WTC11 (cell line): ENCODE results near the gene SLC29A3. TPM values are rescaled to one million over a fixed set of nuclear protein-coding genes. Genes with fewer than 3 reads are reported as not detected.

Source experiments
- ATAC-seq: fragments of 200-7000 bp; cut with Tn5 transposase; 2 replicates; pipeline ENCODE4 v1.10.0; 2021; ENCODE audit warnings: mild to moderate bottlenecking, moderate library complexity
- CTCF ChIA-PET: fragments of 300-600 bp; sonication (Branson Sonifier 250); formaldehyde crosslinking; loops from one replicate; lab custom pipeline; 2021; ENCODE audit warnings: antibody characterized with exemption; lab: Charles Lee
- POLR2A ChIA-PET: fragments of 350-600 bp; sonication (Branson Sonifier 250); formaldehyde crosslinking; loops from one replicate; lab custom pipeline; 2021; ENCODE audit warnings: antibody characterized with exemption; lab: Charles Lee
- DNase-seq: peaks from one replicate; pipeline ENCODE4 v3.0.0; 2021; ENCODE audit warnings: low spot score
- H3K27ac Mint-ChIP-seq: 2 replicates; pipeline ENCODE4 v1.8.0; 2021; ENCODE audit warnings: mixed read lengths
- H3K27me3 Mint-ChIP-seq: 2 replicates; pipeline ENCODE4 v1.8.0; 2021; ENCODE audit warnings: low read depth, mild to moderate bottlenecking, moderate library complexity, mixed read lengths
- H3K36me3 Mint-ChIP-seq: 2 replicates; pipeline ENCODE4 v1.8.0; 2021; ENCODE audit warnings: mixed read lengths
- H3K4me1 Mint-ChIP-seq: 2 replicates; pipeline ENCODE4 v1.8.0; 2022; ENCODE audit warnings: mixed read lengths
- H3K4me3 Mint-ChIP-seq: 2 replicates; pipeline ENCODE4 v1.8.0; 2021; ENCODE audit warnings: mild to moderate bottlenecking, moderate library complexity, mixed read lengths
- H3K9me3 Mint-ChIP-seq: 2 replicates; pipeline ENCODE4 v1.8.0; 2021; ENCODE audit warnings: mixed read lengths
- E2F5 ChIP-seq: sonication (generic); formaldehyde crosslinking; IDR thresholded peaks from 2 replicates; pipeline ENCODE4 v1.8.1; 2022; ENCODE audit warnings: mild to moderate bottlenecking, moderate library complexity, missing genetic modification reagents
- ESRRA ChIP-seq: sonication (generic); formaldehyde crosslinking; IDR thresholded peaks from 2 replicates; pipeline ENCODE4 v1.8.1; 2022; ENCODE audit warnings: mild to moderate bottlenecking, missing genetic modification reagents, borderline replicate concordance
- FOXP1 ChIP-seq: sonication (generic); formaldehyde crosslinking; IDR thresholded peaks from 2 replicates; pipeline ENCODE4 v1.8.0; 2022; ENCODE audit warnings: missing genetic modification reagents, mild to moderate bottlenecking, moderate library complexity, borderline replicate concordance
- GRHL2 ChIP-seq: fragments of 250-450 bp; sonication (Bioruptor Pico); IDR thresholded peaks from 2 replicates; pipeline ENCODE4 v1.8.0; 2022; ENCODE audit warnings: mild to moderate bottlenecking, moderate library complexity; ENCODE audit not compliant: insufficient replicate concordance, severe bottlenecking
- NFYB ChIP-seq: sonication (generic); formaldehyde crosslinking; conservative IDR thresholded peaks from 2 replicates; pipeline ENCODE4 v1.8.0; 2022; ENCODE audit warnings: low read depth, missing genetic modification reagents
- OVOL2 ChIP-seq: fragments of 250-450 bp; sonication (Bioruptor Pico); IDR thresholded peaks from 2 replicates; pipeline ENCODE4 v1.9.0; 2021; ENCODE audit warnings: mild to moderate bottlenecking, borderline replicate concordance
- SMAD4 ChIP-seq: sonication (generic); formaldehyde crosslinking; IDR thresholded peaks from 2 replicates; pipeline ENCODE4 v1.8.0; 2022; ENCODE audit warnings: mild to moderate bottlenecking, missing genetic modification reagents
- SOX15 ChIP-seq: fragments of 250-450 bp; sonication (Bioruptor Pico); IDR thresholded peaks from 2 replicates; pipeline ENCODE4 v1.9.0; 2021; ENCODE audit warnings: mild to moderate bottlenecking
- STAT6 ChIP-seq: sonication (generic); formaldehyde crosslinking; conservative IDR thresholded peaks from 2 replicates; pipeline ENCODE4 v1.8.1; 2023; ENCODE audit warnings: mild to moderate bottlenecking, low read depth, missing genetic modification reagents, moderate library complexity
- ZBTB21 ChIP-seq: sonication (generic); formaldehyde crosslinking; IDR thresholded peaks from 2 replicates; pipeline ENCODE4 v1.8.1; 2023; ENCODE audit warnings: mild to moderate bottlenecking, missing genetic modification reagents, borderline replicate concordance
- ZNF121 ChIP-seq: sonication (generic); formaldehyde crosslinking; IDR thresholded peaks from 2 replicates; pipeline ENCODE4 v1.8.0; 2023; ENCODE audit warnings: missing genetic modification reagents
- ZNF219 ChIP-seq: sonication (generic); formaldehyde crosslinking; IDR thresholded peaks from 2 replicates; pipeline ENCODE4 v1.8.0; 2023; ENCODE audit warnings: missing genetic modification reagents, mild to moderate bottlenecking, borderline replicate concordance
- ZNF425 ChIP-seq: fragments of 250-450 bp; sonication (Bioruptor Pico); conservative IDR thresholded peaks from 2 replicates; pipeline ENCODE4 v1.9.0; 2021; ENCODE audit warnings: mild to moderate bottlenecking
- ZNF532 ChIP-seq: fragments of 250-450 bp; sonication (Bioruptor Pico); IDR thresholded peaks from 2 replicates; pipeline ENCODE4 v1.9.0; 2021; ENCODE audit warnings: mild to moderate bottlenecking, borderline replicate concordance
- total RNA-seq: library from RNA; stranded (reverse); gene quantifications from 3 replicates; pipeline ENCODE4 v1.2.3, GENCODE V29; 2021
- TF ChIP-seq, protein P1 (sequence below): sonication (generic); formaldehyde crosslinking; conservative IDR thresholded peaks from 2 replicates; pipeline ENCODE4 v1.8.1; 2022; ENCODE audit warnings: mild to moderate bottlenecking, missing genetic modification reagents
- TF ChIP-seq, protein P2 (sequence below): fragments of 250-450 bp; sonication (Bioruptor Pico); IDR thresholded peaks from 2 replicates; pipeline ENCODE4 v1.9.0; 2021; ENCODE audit warnings: moderate library complexity, mild to moderate bottlenecking, inconsistent platforms, borderline replicate concordance
- TF ChIP-seq, protein P3 (sequence below): sonication (generic); formaldehyde crosslinking; IDR thresholded peaks from 2 replicates; pipeline ENCODE4 v1.8.1; 2022; ENCODE audit warnings: low read depth, mild to moderate bottlenecking, moderate library complexity, missing genetic modification reagents, borderline replicate concordance
- TF ChIP-seq, protein P4 (sequence below): fragments of 200-600 bp; IDR thresholded peaks from 2 replicates; pipeline ENCODE4 v1.8.0; 2022; ENCODE audit warnings: antibody characterized with exemption

Gene SLC29A3
- total RNA-seq, 1 experiment from 2014 or later, result 9.2 TPM

- TF ChIP-seq ZNF121 (CRISPR knock-in tag) (no peak), ESRRA (CRISPR knock-in tag) (no peak), GRHL2 (CRISPR knock-in tag) (no peak), OVOL2 (no peak)
- TF ChIP-seq, protein P1, sequence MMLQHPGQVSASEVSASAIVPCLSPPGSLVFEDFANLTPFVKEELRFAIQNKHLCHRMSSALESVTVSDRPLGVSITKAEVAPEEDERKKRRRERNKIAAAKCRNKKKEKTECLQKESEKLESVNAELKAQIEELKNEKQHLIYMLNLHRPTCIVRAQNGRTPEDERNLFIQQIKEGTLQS (CRISPR knock-in tag), result no peak
- TF ChIP-seq, protein P2, sequence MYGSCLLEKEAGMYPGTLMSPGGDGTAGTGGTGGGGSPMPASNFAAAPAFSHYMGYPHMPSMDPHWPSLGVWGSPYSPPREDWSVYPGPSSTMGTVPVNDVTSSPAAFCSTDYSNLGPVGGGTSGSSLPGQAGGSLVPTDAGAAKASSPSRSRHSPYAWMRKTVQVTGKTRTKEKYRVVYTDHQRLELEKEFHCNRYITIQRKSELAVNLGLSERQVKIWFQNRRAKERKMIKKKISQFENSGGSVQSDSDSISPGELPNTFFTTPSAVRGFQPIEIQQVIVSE (CRISPR knock-in tag), result no peak
- TF ChIP-seq, protein P3, sequence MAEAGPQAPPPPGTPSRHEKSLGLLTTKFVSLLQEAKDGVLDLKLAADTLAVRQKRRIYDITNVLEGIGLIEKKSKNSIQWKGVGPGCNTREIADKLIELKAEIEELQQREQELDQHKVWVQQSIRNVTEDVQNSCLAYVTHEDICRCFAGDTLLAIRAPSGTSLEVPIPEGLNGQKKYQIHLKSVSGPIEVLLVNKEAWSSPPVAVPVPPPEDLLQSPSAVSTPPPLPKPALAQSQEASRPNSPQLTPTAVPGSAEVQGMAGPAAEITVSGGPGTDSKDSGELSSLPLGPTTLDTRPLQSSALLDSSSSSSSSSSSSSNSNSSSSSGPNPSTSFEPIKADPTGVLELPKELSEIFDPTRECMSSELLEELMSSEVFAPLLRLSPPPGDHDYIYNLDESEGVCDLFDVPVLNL (CRISPR knock-in tag), result no peak
Measured at GRCh38 chr10:71292624-71293445, 26.2 kb upstream of the SLC29A3 start (continued).

- no peak overlapping the region for H3K27ac Mint-ChIP-seq
- no peak for ATAC-seq
- ChIA-PET CTCF (interaction anchor here (1.1 kb wide), 1 partner anchor 23 kb away, joined by 4 read pairs; no protein-coding TSS in a partner anchor), POLR2A (no interaction called here)
- H3K9me3 Mint-ChIP-seq, result no peaks in the 10 kb centered on the region
- no peaks in the 10 kb centered on the region for H3K4me1 Mint-ChIP-seq
- H3K36me3 Mint-ChIP-seq, result peaks cover 34% of the 10 kb centered on the region
- H3K4me3 Mint-ChIP-seq, result no peak overlapping the region
- H3K27me3 Mint-ChIP-seq, result no peaks in the 10 kb centered on the region
- no peak for DNase-seq
- TF ChIP-seq ZNF532 (CRISPR knock-in tag) (no peak), E2F5 (CRISPR knock-in tag) (no peak), FOXP1 (CRISPR knock-in tag) (no peak), ZNF219 (no peak), NFYB (CRISPR knock-in tag) (no peak), STAT6 (CRISPR knock-in tag) (no peak), ZBTB21 (CRISPR knock-in tag) (no peak), SMAD4 (CRISPR knock-in tag) (no peak), ZNF425 (CRISPR knock-in tag) (no peak), SOX15 (CRISPR knock-in tag) (no peak)
- TF ChIP-seq, protein P4, sequence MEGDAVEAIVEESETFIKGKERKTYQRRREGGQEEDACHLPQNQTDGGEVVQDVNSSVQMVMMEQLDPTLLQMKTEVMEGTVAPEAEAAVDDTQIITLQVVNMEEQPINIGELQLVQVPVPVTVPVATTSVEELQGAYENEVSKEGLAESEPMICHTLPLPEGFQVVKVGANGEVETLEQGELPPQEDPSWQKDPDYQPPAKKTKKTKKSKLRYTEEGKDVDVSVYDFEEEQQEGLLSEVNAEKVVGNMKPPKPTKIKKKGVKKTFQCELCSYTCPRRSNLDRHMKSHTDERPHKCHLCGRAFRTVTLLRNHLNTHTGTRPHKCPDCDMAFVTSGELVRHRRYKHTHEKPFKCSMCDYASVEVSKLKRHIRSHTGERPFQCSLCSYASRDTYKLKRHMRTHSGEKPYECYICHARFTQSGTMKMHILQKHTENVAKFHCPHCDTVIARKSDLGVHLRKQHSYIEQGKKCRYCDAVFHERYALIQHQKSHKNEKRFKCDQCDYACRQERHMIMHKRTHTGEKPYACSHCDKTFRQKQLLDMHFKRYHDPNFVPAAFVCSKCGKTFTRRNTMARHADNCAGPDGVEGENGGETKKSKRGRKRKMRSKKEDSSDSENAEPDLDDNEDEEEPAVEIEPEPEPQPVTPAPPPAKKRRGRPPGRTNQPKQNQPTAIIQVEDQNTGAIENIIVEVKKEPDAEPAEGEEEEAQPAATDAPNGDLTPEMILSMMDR, result no peak
Measured at GRCh38 chr10:71293446-71294084, 25.5 kb upstream of the SLC29A3 start.
